Endothelial cell of umbilical vein (primary cell): ENCODE data around the gene GABPB2. TPM values are rescaled to one million over a fixed set of nuclear protein-coding genes. Genes with fewer than 3 reads are reported as not detected.

Experiments used
- BruUV-seq: library from RNA; stranded (reverse); fragments of 400-500 nt; replicated peaks from 2 replicates; lab custom pipeline; 2021; lab: Mats Ljungman, UMichigan
- CTCF ChIA-PET: fragments of 300-600, 350-600 bp; sonication (Branson Sonifier 250); formaldehyde crosslinking; loops from one replicate; lab custom pipeline; 2021; ENCODE audit warnings: antibody characterized with exemption, inconsistent platforms; lab: Charles Lee
- POLR2A ChIA-PET: fragments of 300-600, 350-600 bp; sonication (Branson Sonifier 250); formaldehyde crosslinking; loops from one replicate; lab custom pipeline; 2021; ENCODE audit warnings: antibody characterized with exemption, inconsistent platforms; lab: Charles Lee
- DNase-seq: peaks from one replicate; pipeline ENCODE4 v3.0.0-alpha.2; 2011; ENCODE audit warnings: low read depth, low spot score
- FAIRE-seq: peaks from 2 replicates; lab custom pipeline; 2011; peaks lifted over from hg19 to GRCh38; lab: Jason Lieb, UNC
- H2AFZ ChIP-seq: 2 replicates; pipeline ENCODE4 v1.6.0; 2012; ENCODE audit warnings: low read depth, low read length, control low read depth, inconsistent platforms
- H3K27ac ChIP-seq: 2 replicates; pipeline ENCODE4 v1.5.1; 2011; ENCODE audit warnings: low read depth, mild to moderate bottlenecking, control low read depth, low read length, moderate library complexity; ENCODE audit not compliant: insufficient read depth
- H3K27me3 ChIP-seq, 2 experiments: 2 replicates each; pipeline versions ENCODE4 v1.6.0 to v1.6.1; 2011; ENCODE audit warnings: low read length in 2 of 2, mixed read lengths in 1 of 2; ENCODE audit not compliant: control insufficient read depth in 2 of 2, insufficient read depth in 2 of 2
- H3K36me3 ChIP-seq, 2 experiments: 2 replicates in 1 of 2; 3 replicates in 1 of 2; pipeline ENCODE4 v1.5.1; 2011; ENCODE audit warnings: low read length in 2 of 2, mild to moderate bottlenecking in 1 of 2, moderate library complexity in 1 of 2; ENCODE audit not compliant: control insufficient read depth in 2 of 2, insufficient read depth in 2 of 2; ENCODE audit errors: extremely low read depth in 1 of 2
- H3K4me1 ChIP-seq: 3 replicates; pipeline ENCODE4 v1.5.1; 2011; ENCODE audit warnings: mild to moderate bottlenecking, low read length; ENCODE audit not compliant: control insufficient read depth, insufficient read depth; ENCODE audit errors: extremely low read depth
- H3K4me2 ChIP-seq: 2 replicates; pipeline ENCODE4 v1.6.1; 2011; ENCODE audit warnings: low read length, control low read depth, mixed read lengths; ENCODE audit not compliant: insufficient read depth
- H3K4me3 ChIP-seq, 3 experiments: fragments of 200-600 bp in 1 of 3; sonication (generic), shearing (Covaris generic) in 1 of 3; replicated peaks in 1 of 3; 2 replicates each; pipeline ENCODE4 v1.5.1; 2011 to 2016; ENCODE audit warnings: control low read depth in 3 of 3, low read length in 3 of 3, mild to moderate bottlenecking in 2 of 3, inconsistent platforms in 1 of 3, low read depth in 1 of 3, moderate library complexity in 1 of 3; ENCODE audit not compliant: insufficient read depth in 1 of 3
- H3K79me2 ChIP-seq: 2 replicates; pipeline ENCODE4 v1.6.0; 2012; ENCODE audit warnings: low read length, inconsistent platforms; ENCODE audit not compliant: control insufficient read depth, insufficient read depth
- H3K9ac ChIP-seq: replicated peaks from 2 replicates; pipeline ENCODE3; 2011; ENCODE audit warnings: low read length, control low read depth; ENCODE audit not compliant: insufficient read depth; ENCODE audit errors: extremely low read depth
- H3K9me1 ChIP-seq: replicated peaks from 3 replicates; pipeline ENCODE4 v1.6.0; 2011; ENCODE audit warnings: mild to moderate bottlenecking, low read length; ENCODE audit not compliant: control insufficient read depth, insufficient read depth; ENCODE audit errors: extremely low read depth
- H3K9me3 ChIP-seq: replicated peaks from 2 replicates; pipeline ENCODE4 v1.5.1; 2012; ENCODE audit warnings: low read length, inconsistent platforms; ENCODE audit not compliant: control insufficient read depth, insufficient read depth
- H4K20me1 ChIP-seq: replicated peaks from 2 replicates; pipeline ENCODE3; 2011; ENCODE audit warnings: mild to moderate bottlenecking, low read length; ENCODE audit not compliant: control insufficient read depth, insufficient read depth; ENCODE audit errors: extremely low read depth
- EZH2 ChIP-seq: IDR thresholded peaks from 2 replicates; pipeline ENCODE4 v1.6.1; 2012; ENCODE audit warnings: borderline replicate concordance, low read depth, mild to moderate bottlenecking, moderate library complexity, low read length, inconsistent platforms; ENCODE audit not compliant: severe bottlenecking
- FOS ChIP-seq: IDR thresholded peaks from 2 replicates; pipeline ENCODE4 v1.6.1; 2011; ENCODE audit warnings: mild to moderate bottlenecking, low read length, moderate library complexity, borderline replicate concordance; ENCODE audit not compliant: insufficient read depth
- MAX ChIP-seq: IDR thresholded peaks from 2 replicates; pipeline ENCODE4 v1.6.1; 2011; ENCODE audit not compliant: insufficient read depth, insufficient read length
- MYC ChIP-seq: IDR thresholded peaks from one replicate; pipeline ENCODE4 v1.6.1; 2011; ENCODE audit warnings: mild to moderate bottlenecking, low read depth, low read length
- POLR2A ChIP-seq: IDR thresholded peaks from 2 replicates; pipeline ENCODE4 v1.6.1; 2012; ENCODE audit warnings: low read depth, mild to moderate bottlenecking, control low read depth, low read length
- POLR2AphosphoS5 ChIP-seq: IDR thresholded peaks from 2 replicates; pipeline ENCODE4 v1.6.1; 2012; ENCODE audit warnings: low read depth, mild to moderate bottlenecking, control low read depth, low read length, moderate library complexity; ENCODE audit not compliant: insufficient read depth
- dilution Hi-C: fragments of 300-500 bp; cut with MboI; formaldehyde crosslinking; loops from one replicate; pipeline ENCODE4 v1.15.0; 2019; ENCODE audit warnings: low sequenced_read_pairs; ENCODE audit not compliant: extremely low pct_ligation_motif_present
- intact Hi-C: fragments of 100-400 bp; cut with micrococcal nuclease; formaldehyde crosslinking; loops from one replicate; pipeline ENCODE4 v1.10.0; 2022
- polyA plus RNA-seq, 4 experiments: library from polyadenylated mRNA; depleted of rRNA in 3 of 4; stranded (reverse) in 3 of 4; unstranded in 1 of 4; fragments of >200 nt; gene quantifications; 2 replicates each; pipeline versions ENCODE4 v1.2.1 to v1.2.3, GENCODE V29; 2011 to 2012; ENCODE audit warnings: missing spikeins in 1 of 4
- total RNA-seq: library from RNA; stranded (reverse); gene quantifications from 2 replicates; pipeline ENCODE4 v1.2.3, GENCODE V29; 2021

Gene GABPB2
- total and polyA plus RNA-seq, 2 donors (not counting 3 experiments of a cell fraction or from before 2014, with no cell fraction given): 2.6 to 4.3 TPM

- Histone ChIP-seq H3K9ac (no peak overlapping the region), H3K27ac (no peak overlapping the region), H3K4me2 (no peak overlapping the region), H3K27me3 (no peaks in the 10 kb centered on the region), H4K20me1 (peaks cover under 1% of the 10 kb centered on the region), H3K36me3 (peaks cover 19 to 26% of the 10 kb centered on the region in 2 experiments), H3K79me2 (peaks cover 5% of the 10 kb centered on the region), H3K9me3 (no peaks in the 10 kb centered on the region), H3K4me1 (peaks cover 8% of the 10 kb centered on the region), H2AFZ (no peak overlapping the region), H3K9me1 (no peaks in the 10 kb centered on the region), H3K4me3 (no peak overlapping the region)
- intact Hi-C loops (no loop called here), dilution Hi-C loops (no loop called here)
- ChIA-PET CTCF (interaction anchor here (0.7 to 1.4 kb wide), 6 partner anchors 9 to 44 kb away, joined by 3 to 6 read pairs (median 3); partner anchors contain the start of genes CDC42SE1, MINDY1 and MLLT11), POLR2A (no interaction called here)
- peak; percentile 42 for FAIRE-seq
- TF ChIP-seq MAX (no peak), POLR2AphosphoS5 (peak; percentile 23), EZH2 (no peak), MYC (no peak)
- BruUV-seq: no TSS peak
- no peak for DNase-seq
Observed at GRCh38 chr1:151050051-151050688, 20.4 kb upstream of the GABPB2 start.

GRCh38 chr1:151051356-151052009 lies 19.1 kb upstream of the GABPB2 start:
- intact Hi-C loops (no loop called here), dilution Hi-C loops (no loop called here)
- Histone ChIP-seq H4K20me1 (peaks cover 7% of the 10 kb centered on the region), H3K9me3 (no peaks in the 10 kb centered on the region), H2AFZ (no peak overlapping the region), H3K4me1 (peaks cover 12% of the 10 kb centered on the region), H3K27me3 (no peaks in the 10 kb centered on the region), H3K9me1 (no peaks in the 10 kb centered on the region), H3K9ac (no peak overlapping the region), H3K4me3 (no peak overlapping the region), H3K79me2 (peaks cover 18% of the 10 kb centered on the region), H3K27ac (no peak overlapping the region), H3K4me2 (no peak overlapping the region), H3K36me3 (peaks cover 27 to 34% of the 10 kb centered on the region in 2 experiments)
- BruUV-seq: TSS peak; percentile 11
- POLR2A ChIA-PET: no interaction called here
- DNase-seq (no peak), FAIRE-seq (no peak)
- CTCF ChIA-PET: interaction anchor here (0.7 to 1.4 kb wide), 5 partner anchors 7 to 151 kb away, joined by 3 to 5 read pairs (median 3); partner anchors contain the start of genes CDC42SE1 and MINDY1
- TF ChIP-seq FOS: no peak
- peak; percentile 46 for TF ChIP-seq POLR2A
- TF ChIP-seq MAX: no peak
